Neural progenitor cell (in vitro differentiated cells): ENCODE measurements around the gene RNF5. TPM values are rescaled to one million over a fixed set of nuclear protein-coding genes. Genes with fewer than 3 reads are reported as not detected.
A peak's percentile ranks its signal among the peaks of the same experiment; 100 is the strongest.

Experiments used
- DNase-seq: peaks from one replicate; pipeline ENCODE4 v3.0.0-alpha.2; 2016; ENCODE audit warnings: low spot score
- H2AFZ ChIP-seq: fragments of 200-600 bp; sonication (generic); replicated peaks from 2 replicates; pipeline ENCODE4 v1.6.1; 2016; ENCODE audit warnings: antibody characterized with exemption
- H3F3A ChIP-seq: fragments of 200-600 bp; sonication (generic); 2 replicates; pipeline ENCODE4 v1.6.1; 2016; ENCODE audit warnings: antibody characterized with exemption, low read depth
- H3K27ac ChIP-seq: fragments of 200-600 bp; sonication (generic); 2 replicates; pipeline ENCODE4 v1.5.1; 2016; ENCODE audit warnings: mild to moderate bottlenecking
- H3K27me3 ChIP-seq: fragments of 200-600 bp; sonication (generic); 2 replicates; pipeline ENCODE4 v1.6.1; 2016; ENCODE audit warnings: mild to moderate bottlenecking, moderate library complexity
- H3K36me3 ChIP-seq: fragments of 200-600 bp; sonication (generic); 2 replicates; pipeline ENCODE4 v1.5.1; 2016
- H3K4me1 ChIP-seq: fragments of 200-600 bp; sonication (generic); 2 replicates; pipeline ENCODE4 v1.6.1; 2016; ENCODE audit warnings: mixed run types
- H3K4me2 ChIP-seq: fragments of 200-600 bp; sonication (generic); 2 replicates; pipeline ENCODE4 v1.6.1; 2016
- H3K4me3 ChIP-seq: fragments of 200-600 bp; sonication (generic); 2 replicates; pipeline ENCODE4 v1.5.1; 2016
- H3K79me2 ChIP-seq: fragments of 200-600 bp; sonication (generic); 2 replicates; pipeline ENCODE4 v1.6.1; 2016; ENCODE audit warnings: low read depth
- H3K9ac ChIP-seq: fragments of 200-600 bp; sonication (generic); 2 replicates; pipeline ENCODE4 v1.6.1; 2016
- H3K9me3 ChIP-seq: fragments of 200-600 bp; sonication (generic); 2 replicates; pipeline ENCODE4 v1.5.1; 2016; ENCODE audit warnings: low read depth
- H4K20me1 ChIP-seq: fragments of 200-600 bp; sonication (generic); 2 replicates; pipeline ENCODE4 v1.6.1; 2016; ENCODE audit warnings: low read depth
- H3K27ac Mint-ChIP-seq: 3 replicates; pipeline ENCODE4 v1.8.0; 2021; ENCODE audit warnings: mixed read lengths
- H3K27me3 Mint-ChIP-seq: 2 replicates; pipeline ENCODE4 v1.8.0; 2022; ENCODE audit warnings: low read depth, mild to moderate bottlenecking, inconsistent platforms, moderate library complexity, mixed read lengths; ENCODE audit not compliant: insufficient read depth
- H3K36me3 Mint-ChIP-seq: 3 replicates; pipeline ENCODE4 v1.8.0; 2021; ENCODE audit warnings: mixed read lengths
- H3K4me1 Mint-ChIP-seq: 3 replicates; pipeline ENCODE4 v1.8.0; 2021; ENCODE audit warnings: mixed read lengths
- H3K4me3 Mint-ChIP-seq: 3 replicates; pipeline ENCODE4 v1.8.0; 2021; ENCODE audit warnings: mild to moderate bottlenecking, moderate library complexity, mixed read lengths
- H3K9me3 Mint-ChIP-seq: 3 replicates; pipeline ENCODE4 v1.8.0; 2020; ENCODE audit warnings: mixed read lengths
- CTCF ChIP-seq: fragments of 200-600 bp; sonication (generic); IDR thresholded peaks from 2 replicates; pipeline ENCODE4 v1.5.1; 2017; ENCODE audit warnings: antibody characterized with exemption, mild to moderate bottlenecking
- EZH2 ChIP-seq: fragments of 200-600 bp; sonication (generic); IDR thresholded peaks from 2 replicates; pipeline ENCODE4 v1.6.1; 2017; ENCODE audit warnings: antibody characterized with exemption, mild to moderate bottlenecking, moderate library complexity
- EZH2phosphoT487 ChIP-seq: fragments of 200-600 bp; sonication (generic); IDR thresholded peaks from 2 replicates; pipeline ENCODE4 v1.6.1; 2017; ENCODE audit warnings: antibody characterized with exemption
- total RNA-seq: library from RNA; depleted of rRNA; stranded (reverse); fragments of >200 nt; gene quantifications from 2 replicates; pipeline ENCODE4 v1.2.3, GENCODE V29; 2015; ENCODE audit warnings: low replicate concordance

RNF5 gene
- total RNA-seq = 129 and 169 TPM in 2 replicates

GRCh38 chr6:32177788-32178546, at the start of gene RNF5:
TSS of gene RNF5 (plus strand) at chr6:32178405. CDS start at chr6:32178512, 107 bp downstream.
- TF ChIP-seq EZH2 (no peak), EZH2phosphoT487 (no peak), CTCF (no peak)
- Histone ChIP-seq H3K27me3 (no peaks in the 10 kb centered on the region), H3K36me3 (no peaks in the 10 kb centered on the region), H3F3A (peaks cover 20% of the 10 kb centered on the region), H4K20me1 (peaks cover 25% of the 10 kb centered on the region), H3K4me2 (peak within 1 kb of the TSS; percentile 93), H3K4me3 (peak within 1 kb of the TSS; percentile 99), H3K9me3 (no peaks in the 10 kb centered on the region), H3K4me1 (peaks cover 24% of the 10 kb centered on the region), H3K79me2 (peaks cover 52% of the 10 kb centered on the region), H3K27ac (peak within 1 kb of the TSS; percentile 93), H2AFZ (peak within 1 kb of the TSS; percentile 42), H3K9ac (peak within 1 kb of the TSS; percentile 43)
- peaks cover 13% of the 10 kb centered on the region for H3K36me3 Mint-ChIP-seq
- H3K9me3 Mint-ChIP-seq = no peaks in the 10 kb centered on the region
- DNase-seq = peak; percentile 99
- H3K4me3 Mint-ChIP-seq = peak within 1 kb of the TSS; percentile 97
- H3K27ac Mint-ChIP-seq = peak within 1 kb of the TSS; percentile 90
- peaks cover 9% of the 10 kb centered on the region for H3K27me3 Mint-ChIP-seq
- peaks cover 38% of the 10 kb centered on the region for H3K4me1 Mint-ChIP-seq

DNA sequence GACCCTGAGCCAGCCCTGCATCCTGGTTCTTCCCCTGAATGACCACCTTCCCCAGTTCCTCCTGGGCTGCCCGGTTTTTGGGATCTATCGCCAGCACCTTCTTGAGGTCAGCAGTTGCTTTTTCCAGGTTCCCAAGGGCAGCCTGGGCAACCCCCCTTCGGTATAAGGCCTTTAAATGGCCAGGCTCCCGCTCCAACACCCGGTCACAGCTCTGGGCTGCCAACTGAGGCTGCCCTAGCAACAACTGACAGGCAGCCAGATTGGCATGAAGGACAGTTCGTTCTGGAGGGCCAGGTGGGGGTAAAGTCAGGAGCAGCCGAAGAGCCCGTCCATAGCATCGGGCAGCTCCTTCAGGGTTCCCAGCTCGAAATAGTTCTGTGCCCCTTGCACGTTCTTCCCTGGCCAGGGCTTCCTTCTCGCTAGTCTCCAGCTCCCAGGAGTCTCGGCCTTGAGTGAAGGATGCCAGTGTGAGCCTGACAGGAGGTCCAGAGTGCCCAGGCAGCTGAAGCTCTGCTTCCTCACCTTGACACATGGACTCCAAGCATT, 49.4 kb upstream of the RNF5 start:
- H3K4me1 Mint-ChIP-seq = peaks cover 36% of the 10 kb centered on the region
- H3K27me3 Mint-ChIP-seq = peaks cover 9% of the 10 kb centered on the region
- H3K27ac ChIP-seq = no peak overlapping the region
- peaks cover 12% of the 10 kb centered on the region for H3K36me3 Mint-ChIP-seq
- peak overlapping the region; percentile 91 for H3K27ac Mint-ChIP-seq
- peaks cover 18% of the 10 kb centered on the region for H3K4me1 ChIP-seq
- no peak overlapping the region for H2AFZ ChIP-seq
- H3K9me3 ChIP-seq = no peaks in the 10 kb centered on the region
- H4K20me1 ChIP-seq = no peaks in the 10 kb centered on the region
- H3K9ac ChIP-seq = no peak overlapping the region
- no peak for DNase-seq
- no peaks in the 10 kb centered on the region for H3K36me3 ChIP-seq
- peaks cover 32% of the 10 kb centered on the region for H3K79me2 ChIP-seq
- H3F3A ChIP-seq = peaks cover 29% of the 10 kb centered on the region
- H3K9me3 Mint-ChIP-seq = no peaks in the 10 kb centered on the region
- H3K27me3 ChIP-seq = peaks cover 3% of the 10 kb centered on the region
- H3K4me3 ChIP-seq = peak overlapping the region; percentile 87
- peak overlapping the region; percentile 98 for H3K4me3 Mint-ChIP-seq
- no peak for TF ChIP-seq EZH2
- no peak for TF ChIP-seq CTCF
- TF ChIP-seq EZH2phosphoT487 = no peak
- H3K4me2 ChIP-seq = peak overlapping the region; percentile 93

DNA sequence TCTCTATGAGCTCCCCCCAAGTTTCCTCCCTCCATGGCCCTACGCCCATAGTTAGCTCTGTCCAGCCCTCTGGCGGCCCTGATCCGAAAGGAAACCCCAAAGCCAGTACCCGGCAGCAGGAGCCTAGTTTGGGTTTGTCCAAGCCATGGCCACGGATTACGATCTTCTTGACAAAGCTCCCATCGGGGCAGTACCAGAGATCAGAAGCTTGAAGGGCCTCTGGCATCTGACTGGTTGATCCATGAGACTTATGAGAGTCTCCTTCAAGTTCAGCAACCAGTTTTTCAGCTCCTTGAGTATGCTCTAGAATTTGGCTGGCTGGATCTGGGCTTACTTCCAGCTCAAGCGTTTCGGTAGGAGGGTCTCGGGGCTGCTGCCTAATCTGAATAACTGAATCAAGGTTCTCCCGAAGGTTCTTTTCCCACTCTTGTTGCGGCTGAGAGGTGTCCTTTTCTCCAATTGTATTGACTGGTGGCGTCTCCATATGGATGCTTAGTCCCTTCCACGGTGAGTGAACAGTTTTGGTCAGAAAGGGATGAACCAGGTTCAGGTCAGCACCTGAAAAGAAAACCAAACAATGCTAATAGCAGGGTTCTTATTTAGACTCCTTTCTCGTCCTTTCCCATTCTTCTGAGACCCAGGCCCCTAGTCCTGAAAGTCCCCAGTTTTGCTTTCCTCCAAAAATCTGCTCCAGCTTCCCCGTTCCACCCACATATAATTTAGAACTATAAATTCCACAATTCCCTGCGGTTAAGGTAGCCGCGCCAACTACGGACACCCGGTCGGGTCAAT, 48.7 kb upstream of the RNF5 start:
- Histone ChIP-seq H3K4me2 (peak overlapping the region; percentile 93), H3K9ac (peak overlapping the region; percentile 60), H3K27me3 (peaks cover 5% of the 10 kb centered on the region), H3K79me2 (peaks cover 32% of the 10 kb centered on the region), H3K9me3 (no peaks in the 10 kb centered on the region), H2AFZ (peak overlapping the region; percentile 85), H3K36me3 (no peaks in the 10 kb centered on the region), H3K4me1 (peaks cover 18% of the 10 kb centered on the region), H3K27ac (no peak overlapping the region), H4K20me1 (no peaks in the 10 kb centered on the region), H3K4me3 (peak overlapping the region; percentile 87), H3F3A (peaks cover 29% of the 10 kb centered on the region)
- Mint-ChIP-seq H3K36me3 (peaks cover 7% of the 10 kb centered on the region), H3K4me1 (peaks cover 36% of the 10 kb centered on the region), H3K27me3 (peaks cover 9% of the 10 kb centered on the region), H3K9me3 (no peaks in the 10 kb centered on the region), H3K4me3 (peak overlapping the region; percentile 98), H3K27ac (peak overlapping the region; percentile 93)
- peak; percentile 18 for DNase-seq
- TF ChIP-seq EZH2phosphoT487 = no peak
- TF ChIP-seq CTCF = no peak
- TF ChIP-seq EZH2 = no peak
